NB4 (cell line): ENCODE measurements around the gene ARMH4.

ENCODE experiments used
- DNase-seq: peaks from one replicate; pipeline ENCODE4 v3.0.0; 2010; ENCODE audit warnings: low read depth
- H3K4me3 ChIP-seq: one replicate; pipeline ENCODE4 v1.5.1; 2011; ENCODE audit warnings: mild to moderate bottlenecking, low read depth, low read length, moderate library complexity
- MAX ChIP-seq: IDR thresholded peaks from 2 replicates; pipeline ENCODE4 v1.6.1; 2011; ENCODE audit warnings: low read depth, low read length
- MYC ChIP-seq: IDR thresholded peaks from 2 replicates; pipeline ENCODE4 v1.6.1; 2011; ENCODE audit warnings: low read depth, low read length
- POLR2A ChIP-seq: IDR thresholded peaks from 2 replicates; pipeline ENCODE4 v1.6.1; 2011; ENCODE audit warnings: mild to moderate bottlenecking; ENCODE audit not compliant: insufficient read length; ENCODE audit errors: extremely low read depth
- TF ChIP-seq, protein P1 (sequence below): IDR thresholded peaks from one replicate; pipeline ENCODE4 v1.5.1; 2012; ENCODE audit warnings: low read depth, low read length

Gene ARMH4

GRCh38 chr14:58089612-58090011 is 62.4 kb downstream of the ARMH4 start:
- DNase-seq: no peak
- H3K4me3 ChIP-seq: no peak overlapping the region
- TF ChIP-seq MYC: no peak
- no peak for TF ChIP-seq MAX
- TF ChIP-seq, protein P1, sequence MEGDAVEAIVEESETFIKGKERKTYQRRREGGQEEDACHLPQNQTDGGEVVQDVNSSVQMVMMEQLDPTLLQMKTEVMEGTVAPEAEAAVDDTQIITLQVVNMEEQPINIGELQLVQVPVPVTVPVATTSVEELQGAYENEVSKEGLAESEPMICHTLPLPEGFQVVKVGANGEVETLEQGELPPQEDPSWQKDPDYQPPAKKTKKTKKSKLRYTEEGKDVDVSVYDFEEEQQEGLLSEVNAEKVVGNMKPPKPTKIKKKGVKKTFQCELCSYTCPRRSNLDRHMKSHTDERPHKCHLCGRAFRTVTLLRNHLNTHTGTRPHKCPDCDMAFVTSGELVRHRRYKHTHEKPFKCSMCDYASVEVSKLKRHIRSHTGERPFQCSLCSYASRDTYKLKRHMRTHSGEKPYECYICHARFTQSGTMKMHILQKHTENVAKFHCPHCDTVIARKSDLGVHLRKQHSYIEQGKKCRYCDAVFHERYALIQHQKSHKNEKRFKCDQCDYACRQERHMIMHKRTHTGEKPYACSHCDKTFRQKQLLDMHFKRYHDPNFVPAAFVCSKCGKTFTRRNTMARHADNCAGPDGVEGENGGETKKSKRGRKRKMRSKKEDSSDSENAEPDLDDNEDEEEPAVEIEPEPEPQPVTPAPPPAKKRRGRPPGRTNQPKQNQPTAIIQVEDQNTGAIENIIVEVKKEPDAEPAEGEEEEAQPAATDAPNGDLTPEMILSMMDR: no peak
- TF ChIP-seq POLR2A: no peak

DNA sequence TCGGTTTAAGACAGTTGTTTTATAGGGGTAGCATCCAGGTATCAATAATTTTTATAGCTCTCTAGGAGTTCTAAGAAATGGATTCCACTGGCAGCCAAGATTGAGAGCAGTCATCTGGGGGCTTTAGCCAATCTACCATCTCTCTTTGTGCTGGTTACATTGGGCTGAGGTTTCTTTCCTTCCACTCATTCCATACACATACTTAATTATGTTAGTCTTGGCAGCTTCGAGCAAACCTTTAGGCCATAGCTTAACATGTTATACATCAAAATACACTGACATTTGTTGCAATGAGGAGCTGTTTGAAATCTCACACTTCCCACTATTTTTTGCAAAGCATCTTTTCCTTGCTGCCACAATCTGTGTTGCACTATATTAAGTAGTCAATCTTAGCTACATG is 63.1 kb downstream of the ARMH4 start:
- no peak for DNase-seq
- TF ChIP-seq MAX (no peak), MYC (no peak)
- no peak overlapping the region for H3K4me3 ChIP-seq

DNA sequence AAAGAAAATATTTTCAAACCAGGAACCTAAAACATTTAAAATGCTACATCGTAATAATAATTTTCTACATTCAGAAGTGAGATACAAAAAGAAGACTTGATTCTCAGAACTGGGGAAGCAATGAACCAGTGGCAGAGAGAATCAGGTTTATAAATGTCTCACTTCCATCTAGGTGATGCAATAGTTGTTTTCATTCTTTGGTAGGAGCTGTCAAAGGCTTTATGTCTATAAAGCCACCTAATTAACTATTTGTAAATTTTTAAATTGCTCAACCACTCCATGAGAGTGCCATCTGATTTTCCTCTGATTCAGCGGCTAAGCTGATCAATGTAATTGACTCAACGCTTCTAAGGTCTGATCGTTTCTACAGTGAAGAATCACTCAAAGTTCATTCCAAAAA is 66.1 kb downstream of the ARMH4 start:
- no peak for DNase-seq
- no peak overlapping the region for H3K4me3 ChIP-seq
- TF ChIP-seq MAX: no peak
- no peak for TF ChIP-seq MYC
- TF ChIP-seq, protein P1: no peak

DNA sequence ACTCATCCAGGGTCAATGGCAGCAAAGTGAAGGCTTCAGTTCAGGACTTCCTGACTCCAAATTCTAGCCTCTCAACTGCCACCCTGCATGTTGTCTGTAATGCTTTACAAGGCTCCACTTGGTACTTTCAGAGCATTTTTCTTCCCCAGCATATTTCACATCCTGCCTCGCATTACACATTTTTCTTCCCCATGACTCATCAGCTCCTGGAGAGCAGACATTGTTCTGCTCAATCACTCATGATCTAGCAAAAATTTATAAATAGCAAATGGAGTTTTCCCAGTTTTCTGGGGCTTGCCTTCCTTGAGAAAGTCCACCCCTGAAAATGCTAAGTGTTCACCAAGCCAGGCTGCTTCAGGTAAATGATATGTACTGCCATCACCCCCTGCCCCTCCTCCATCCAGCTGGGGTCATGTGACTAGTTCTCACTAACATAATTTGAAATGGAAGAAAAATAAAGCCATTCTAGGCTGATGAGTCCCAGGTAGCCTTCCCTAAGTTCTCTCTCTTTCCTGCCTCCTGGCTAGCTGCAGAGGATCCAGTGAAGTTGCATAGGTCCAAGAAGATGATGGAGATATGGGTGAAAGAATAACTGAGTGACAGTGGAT is 69.4 kb downstream of the ARMH4 start:
- no peak overlapping the region for H3K4me3 ChIP-seq
- TF ChIP-seq POLR2A: no peak
- TF ChIP-seq MAX: no peak
- TF ChIP-seq, protein P1: no peak
- no peak for TF ChIP-seq MYC
- DNase-seq: peak; percentile 26

GRCh38 chr14:58082011-58082410 is 70.0 kb downstream of the ARMH4 start:
- no peak for DNase-seq
- H3K4me3 ChIP-seq: no peak overlapping the region
- TF ChIP-seq MYC (no peak), MAX (no peak), POLR2A (no peak)
- TF ChIP-seq, protein P1: no peak

- TF ChIP-seq MAX: no peak
- TF ChIP-seq, protein P1: no peak
- TF ChIP-seq POLR2A: no peak
- no peak for TF ChIP-seq MYC
These were observed 73.5 kb downstream of the ARMH4 start for GRCh38 chr14:58078471-58078870.

More at GRCh38 chr14:58078471-58078870, 73.5 kb downstream of the ARMH4 start:
- no peak for DNase-seq
- no peak overlapping the region for H3K4me3 ChIP-seq
